NCI-H2029 treated with DMSO at 0.1 percent for 48 hours (cell line): ENCODE results near the gene ADAM23.

ENCODE experiments used
- DNase-seq: peaks from one replicate; lab custom pipeline; 2025; lab: John Stamatoyannopoulos, UW

The ADAM23 gene

GRCh38 chr2:206642075-206643025 lies 199.0 kb downstream of the ADAM23 start, which contains the start of gene FAM237A:
Gene FAM237A, plus strand, starts transcription at chr2:206642487. Its CDS starts 1,750 bp downstream, at chr2:206644237.
- no peak for DNase-seq

- no peak for DNase-seq
These were observed 204.7 kb downstream of the ADAM23 start for GRCh38 chr2:206647985-206648384.

- no peak for DNase-seq
These were observed 213.8 kb downstream of the ADAM23 start for GRCh38 chr2:206657087-206657486.

- DNase-seq = no peak
These were observed 221.9 kb downstream of the ADAM23 start for GRCh38 chr2:206665251-206665650.
